ENCODE measurements around the gene NEB. TPM values are rescaled to one million over a fixed set of nuclear protein-coding genes. Genes with fewer than 3 reads are reported as not detected.

The NEB gene
- total RNA-seq, 1 donor: 0.27 TPM

GRCh38 chr2:151681051-151681450 lies 53.2 kb downstream of the NEB start:
- H3K4me3 ChIP-seq (ENCODE audit: low read depth, low read length): no peak overlapping the region
- DNase-seq (ENCODE audit: low read depth): no peak
- no peak for TF ChIP-seq CTCF (IDR thresholded peaks at IDR 0.05; ENCODE audit: insufficient read depth, low read length)

- DNase-seq (ENCODE audit: low read depth): no peak
- H3K4me3 ChIP-seq (ENCODE audit: low read depth, low read length): no peak overlapping the region
- TF ChIP-seq CTCF (IDR thresholded peaks at IDR 0.05; ENCODE audit: insufficient read depth, low read length): no peak
These were observed 54.3 kb downstream of the NEB start for GRCh38 chr2:151679994-151680393.

- H3K4me3 ChIP-seq (ENCODE audit: low read depth, low read length): no peak overlapping the region
These were observed 55.4 kb downstream of the NEB start for GRCh38 chr2:151678849-151679248.

GRCh38 chr2:151673016-151673415 lies 61.3 kb downstream of the NEB start:
- no peak for DNase-seq (ENCODE audit: low read depth)
- H3K4me3 ChIP-seq (ENCODE audit: low read depth, low read length): no peak overlapping the region
- no peak for TF ChIP-seq CTCF (IDR thresholded peaks at IDR 0.05; ENCODE audit: insufficient read depth, low read length)

More at GRCh38 chr2:151678849-151679248, 55.4 kb downstream of the NEB start:
- no peak for DNase-seq (ENCODE audit: low read depth)
- TF ChIP-seq CTCF (IDR thresholded peaks at IDR 0.05; ENCODE audit: insufficient read depth, low read length): no peak

GRCh38 chr2:151672277-151672676 lies 62.0 kb downstream of the NEB start:
- TF ChIP-seq CTCF (IDR thresholded peaks at IDR 0.05; ENCODE audit: insufficient read depth, low read length): no peak
- DNase-seq (ENCODE audit: low read depth): no peak
- H3K4me3 ChIP-seq (ENCODE audit: low read depth, low read length): no peak overlapping the region

GRCh38 chr2:151670846-151671597 lies 63.3 kb downstream of the NEB start:
- no peak for DNase-seq (ENCODE audit: low read depth)
- TF ChIP-seq CTCF (IDR thresholded peaks at IDR 0.05; ENCODE audit: insufficient read depth, low read length): no peak
- no peak overlapping the region for H3K4me3 ChIP-seq (ENCODE audit: low read depth, low read length)

- no peak for DNase-seq (ENCODE audit: low read depth)
- H3K4me3 ChIP-seq (ENCODE audit: low read depth, low read length): no peak overlapping the region
- TF ChIP-seq CTCF (IDR thresholded peaks at IDR 0.05; ENCODE audit: insufficient read depth, low read length): no peak
These were observed 63.9 kb downstream of the NEB start for GRCh38 chr2:151670346-151670745.
